DOHH2 (cell line): ENCODE results near the gene INSIG2.

Source experiments
- H3F3A ChIP-seq: fragments of 200-600 bp; sonication (generic), shearing (Covaris generic); 2 replicates; pipeline ENCODE4 v1.6.0; 2016; ENCODE audit warnings: antibody characterized with exemption, mild to moderate bottlenecking; ENCODE audit not compliant: control insufficient read depth, insufficient read depth
- H3K27ac ChIP-seq: fragments of 200-600 bp; sonication (generic); 2 replicates; pipeline ENCODE4 v1.5.1; 2014; ENCODE audit warnings: low read depth, mild to moderate bottlenecking, low read length, moderate library complexity
- H3K27me3 ChIP-seq: fragments of 200-600 bp; sonication (generic); 2 replicates; pipeline ENCODE4 v1.6.1; 2014; ENCODE audit warnings: mild to moderate bottlenecking, low read length, mixed read lengths; ENCODE audit not compliant: control insufficient read depth
- H3K36me3 ChIP-seq: fragments of 200-600 bp; sonication (generic); 2 replicates; pipeline ENCODE4 v1.6.1; 2014; ENCODE audit warnings: mild to moderate bottlenecking, low read length, moderate library complexity, mixed read lengths; ENCODE audit not compliant: control insufficient read depth
- H3K4me1 ChIP-seq: fragments of 200-600 bp; sonication (generic); 2 replicates; pipeline ENCODE4 v1.6.1; 2014; ENCODE audit warnings: mild to moderate bottlenecking, low read length, mixed read lengths; ENCODE audit not compliant: control insufficient read depth
- H3K4me2 ChIP-seq: fragments of 200-600 bp; sonication (generic); 2 replicates; pipeline ENCODE4 v1.6.0; 2014; ENCODE audit warnings: mild to moderate bottlenecking, low read length, moderate library complexity
- H3K4me3 ChIP-seq: fragments of 200-600 bp; sonication (generic); 2 replicates; pipeline ENCODE4 v1.5.1; 2014; ENCODE audit warnings: mild to moderate bottlenecking, low read length, mixed read lengths
- H3K79me2 ChIP-seq: fragments of 200-600 bp; sonication (generic); 2 replicates; pipeline ENCODE4 v1.6.1; 2014; ENCODE audit warnings: mild to moderate bottlenecking, low read length, mixed read lengths; ENCODE audit not compliant: control insufficient read depth
- H3K9me2 ChIP-seq: fragments of 200-600 bp; sonication (generic); replicated peaks from 2 replicates; pipeline ENCODE4 v1.6.1; 2014; ENCODE audit warnings: mild to moderate bottlenecking, low read length, mixed read lengths; ENCODE audit not compliant: control insufficient read depth
- H3K9me3 ChIP-seq: fragments of 200-600 bp; sonication (generic); 2 replicates; pipeline ENCODE4 v1.6.1; 2014; ENCODE audit warnings: antibody characterized with exemption, low read length, mixed read lengths; ENCODE audit not compliant: control insufficient read depth, insufficient read depth
- H4K20me1 ChIP-seq: fragments of 200-600 bp; sonication (generic); 2 replicates; pipeline ENCODE4 v1.6.0; 2014; ENCODE audit warnings: low read depth, mild to moderate bottlenecking, antibody characterized with exemption, low read length, moderate library complexity; ENCODE audit not compliant: control insufficient read depth, insufficient read depth
- EZH2phosphoT487 ChIP-seq: fragments of 200-600 bp; sonication (generic); IDR thresholded peaks from 2 replicates; pipeline ENCODE4 v1.6.1; 2017; ENCODE audit warnings: borderline replicate concordance, mild to moderate bottlenecking, antibody characterized with exemption, low read length, moderate library complexity, mixed read lengths
- TF ChIP-seq, protein P1 (sequence below): fragments of 200-600 bp; sonication (generic); IDR thresholded peaks from one replicate; pipeline ENCODE4 v1.5.1; 2014; ENCODE audit warnings: antibody characterized with exemption, mild to moderate bottlenecking, low read depth, low read length; ENCODE audit not compliant: poor library complexity, severe bottlenecking

Gene INSIG2

DNA sequence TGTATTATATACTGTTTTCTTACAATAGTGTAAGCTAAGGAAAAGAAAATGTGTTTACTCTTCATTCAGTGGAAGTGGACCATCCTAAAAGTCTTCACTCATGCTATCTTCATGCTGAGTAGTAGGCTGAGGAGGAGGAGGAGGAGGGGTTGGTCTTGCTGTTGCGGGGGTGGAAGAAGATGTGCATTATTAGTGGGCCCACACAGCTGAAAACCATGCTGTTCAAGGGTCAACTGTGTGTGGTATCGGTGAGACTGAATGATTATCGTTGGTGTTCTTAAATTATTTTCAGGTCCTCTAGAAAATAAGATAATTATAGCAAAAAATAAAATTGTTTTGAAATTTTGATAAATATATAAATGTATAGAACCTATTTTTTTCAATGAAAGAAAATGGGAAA, 22.0 kb downstream of the INSIG2 start:
- no peaks in the 10 kb centered on the region for H3K27me3 ChIP-seq
- H3K9me3 ChIP-seq: no peaks in the 10 kb centered on the region
- no peaks in the 10 kb centered on the region for H4K20me1 ChIP-seq
- H3K36me3 ChIP-seq: peaks cover 41% of the 10 kb centered on the region
- TF ChIP-seq EZH2phosphoT487: no peak
- TF ChIP-seq, protein P1, sequence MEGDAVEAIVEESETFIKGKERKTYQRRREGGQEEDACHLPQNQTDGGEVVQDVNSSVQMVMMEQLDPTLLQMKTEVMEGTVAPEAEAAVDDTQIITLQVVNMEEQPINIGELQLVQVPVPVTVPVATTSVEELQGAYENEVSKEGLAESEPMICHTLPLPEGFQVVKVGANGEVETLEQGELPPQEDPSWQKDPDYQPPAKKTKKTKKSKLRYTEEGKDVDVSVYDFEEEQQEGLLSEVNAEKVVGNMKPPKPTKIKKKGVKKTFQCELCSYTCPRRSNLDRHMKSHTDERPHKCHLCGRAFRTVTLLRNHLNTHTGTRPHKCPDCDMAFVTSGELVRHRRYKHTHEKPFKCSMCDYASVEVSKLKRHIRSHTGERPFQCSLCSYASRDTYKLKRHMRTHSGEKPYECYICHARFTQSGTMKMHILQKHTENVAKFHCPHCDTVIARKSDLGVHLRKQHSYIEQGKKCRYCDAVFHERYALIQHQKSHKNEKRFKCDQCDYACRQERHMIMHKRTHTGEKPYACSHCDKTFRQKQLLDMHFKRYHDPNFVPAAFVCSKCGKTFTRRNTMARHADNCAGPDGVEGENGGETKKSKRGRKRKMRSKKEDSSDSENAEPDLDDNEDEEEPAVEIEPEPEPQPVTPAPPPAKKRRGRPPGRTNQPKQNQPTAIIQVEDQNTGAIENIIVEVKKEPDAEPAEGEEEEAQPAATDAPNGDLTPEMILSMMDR: no peak
- H3K4me1 ChIP-seq: no peaks in the 10 kb centered on the region
- H3F3A ChIP-seq: no peaks in the 10 kb centered on the region
- no peaks in the 10 kb centered on the region for H3K79me2 ChIP-seq
- no peak overlapping the region for H3K27ac ChIP-seq
- no peaks in the 10 kb centered on the region for H3K9me2 ChIP-seq
- H3K4me2 ChIP-seq: no peak overlapping the region
- H3K4me3 ChIP-seq: no peak overlapping the region

DNA sequence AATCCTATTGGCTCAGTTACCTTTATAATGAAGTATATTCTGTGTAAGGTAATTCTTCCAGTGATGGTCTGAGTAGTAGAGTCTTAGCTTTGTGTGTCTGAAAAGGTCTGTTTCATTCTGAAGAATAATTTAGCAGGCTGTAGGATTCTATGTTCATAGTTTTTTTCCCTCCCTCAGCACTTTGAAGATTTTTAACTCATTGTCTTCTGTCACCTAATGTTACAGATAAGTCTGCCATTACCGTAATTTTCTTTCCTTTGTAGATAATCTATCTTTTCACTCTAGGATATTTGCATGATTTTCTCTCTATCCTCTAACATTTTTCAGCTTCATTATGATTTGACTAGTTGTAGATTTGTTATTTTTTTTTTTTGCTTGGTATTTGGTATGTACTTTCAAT, 22.7 kb downstream of the INSIG2 start:
- Histone ChIP-seq H3K36me3 (peaks cover 34% of the 10 kb centered on the region), H3K27ac (no peak overlapping the region), H3K4me2 (no peak overlapping the region), H3F3A (no peaks in the 10 kb centered on the region), H3K27me3 (no peaks in the 10 kb centered on the region), H3K9me2 (no peaks in the 10 kb centered on the region), H3K4me1 (no peaks in the 10 kb centered on the region), H3K79me2 (no peaks in the 10 kb centered on the region), H3K4me3 (no peak overlapping the region), H4K20me1 (no peaks in the 10 kb centered on the region), H3K9me3 (no peaks in the 10 kb centered on the region)
- TF ChIP-seq, protein P1: no peak
- TF ChIP-seq EZH2phosphoT487: no peak

DNA sequence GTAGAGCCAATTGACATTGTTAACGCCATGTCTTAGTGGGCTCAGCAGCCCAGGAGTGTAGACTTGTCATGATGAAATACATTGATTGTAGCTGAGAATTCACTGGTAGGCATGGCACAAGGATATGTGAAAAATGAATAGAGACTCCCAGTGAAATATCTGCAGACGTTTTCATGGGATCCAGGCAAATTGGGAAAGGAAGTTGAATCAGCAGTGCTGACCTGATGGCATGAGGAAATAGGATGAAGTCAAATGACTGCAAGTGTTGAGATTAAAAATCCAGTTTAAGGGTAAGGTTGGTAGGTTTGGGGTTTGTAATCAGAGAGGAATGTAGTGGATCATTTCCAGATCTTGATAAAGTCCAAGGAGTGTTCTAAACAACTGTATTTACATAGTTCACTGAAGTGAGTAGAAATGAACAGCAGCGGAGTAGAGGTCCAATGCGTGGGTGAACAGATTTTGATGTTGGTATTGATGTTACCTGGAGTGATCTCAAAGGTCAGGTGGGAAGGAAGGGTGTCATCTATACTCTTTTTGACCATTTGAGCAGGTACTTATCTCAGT, 24.6 kb downstream of the INSIG2 start:
- Histone ChIP-seq H3K27me3 (no peaks in the 10 kb centered on the region), H3K36me3 (peaks cover 16% of the 10 kb centered on the region), H3K4me1 (no peaks in the 10 kb centered on the region), H3K9me2 (no peaks in the 10 kb centered on the region), H4K20me1 (no peaks in the 10 kb centered on the region), H3K27ac (no peak overlapping the region), H3K79me2 (no peaks in the 10 kb centered on the region), H3K9me3 (no peaks in the 10 kb centered on the region), H3F3A (no peaks in the 10 kb centered on the region), H3K4me2 (no peak overlapping the region), H3K4me3 (no peak overlapping the region)
- TF ChIP-seq, protein P1: no peak
- TF ChIP-seq EZH2phosphoT487: no peak
